Activated T-cell treated with anti-CD3 and anti-CD28 coated beads for 48 hours (primary cell): ENCODE data around the gene ERVFRD-1.
A peak's percentile ranks its signal among the peaks of the same experiment; 100 is the strongest.

Experiments used
- DNase-seq: peaks from one replicate; pipeline ENCODE4 v3.0.0-alpha.2; 2020; ENCODE audit warnings: low read depth

Gene ERVFRD-1

GRCh38 chr6:11129908-11130565, 18.5 kb upstream of the ERVFRD-1 start:
- no peak for DNase-seq

- no peak for DNase-seq
These were observed 17.1 kb upstream of the ERVFRD-1 start for GRCh38 chr6:11128608-11129007.

- DNase-seq = no peak
These were observed 15.4 kb upstream of the ERVFRD-1 start for GRCh38 chr6:11126876-11127275.

- DNase-seq = no peak
These were observed 12.5 kb upstream of the ERVFRD-1 start for GRCh38 chr6:11123978-11124377.

- no peak for DNase-seq
These were observed 10.9 kb upstream of the ERVFRD-1 start for GRCh38 chr6:11122380-11122779.

GRCh38 chr6:11121851-11122250, 10.3 kb upstream of the ERVFRD-1 start:
- DNase-seq = no peak

- DNase-seq = no peak
These were observed 8.9 kb upstream of the ERVFRD-1 start for GRCh38 chr6:11120271-11121005.

- peak; percentile 37 for DNase-seq
These were observed 4.4 kb upstream of the ERVFRD-1 start for GRCh38 chr6:11115808-11116536.

GRCh38 chr6:11113038-11113437, 1.5 kb upstream of the ERVFRD-1 start:
- DNase-seq = no peak

GRCh38 chr6:11111769-11112437, 378 bp upstream of the ERVFRD-1 start:
- no peak for DNase-seq

GRCh38 chr6:11108726-11109125, 2.8 kb downstream of the ERVFRD-1 start:
- DNase-seq = no peak

- no peak for DNase-seq
These were observed 8.5 kb downstream of the ERVFRD-1 start for GRCh38 chr6:11103065-11103464.

- no peak for DNase-seq
These were observed 10.1 kb downstream of the ERVFRD-1 start for GRCh38 chr6:11101417-11101816.

GRCh38 chr6:11098004-11098403, 13.5 kb downstream of the ERVFRD-1 start:
- DNase-seq = no peak

GRCh38 chr6:11097476-11097875, 14.0 kb downstream of the ERVFRD-1 start:
- DNase-seq = no peak

- DNase-seq = peak; percentile 11
These were observed 15.4 kb downstream of the ERVFRD-1 start for GRCh38 chr6:11096109-11096508.

- DNase-seq = no peak
These were observed 16.6 kb downstream of the ERVFRD-1 start for GRCh38 chr6:11094941-11095340.

GRCh38 chr6:11094411-11094851, 17.1 kb downstream of the ERVFRD-1 start:
- peak; percentile 33 for DNase-seq

GRCh38 chr6:11093626-11094410, 17.7 kb downstream of the ERVFRD-1 start, which contains the start of gene SMIM13:
Gene SMIM13 (plus strand): TSS chr6:11093834. CDS start chr6:11094314, 480 bp downstream.
- DNase-seq = peak; percentile 92

- no peak for DNase-seq
These were observed 18.2 kb downstream of the ERVFRD-1 start for GRCh38 chr6:11093376-11093625.

- no peak for DNase-seq
These were observed 18.7 kb downstream of the ERVFRD-1 start for GRCh38 chr6:11092668-11093375.
